ENCODE measurements around the gene PLCD3. TPM values are rescaled to one million over a fixed set of nuclear protein-coding genes. Genes with fewer than 3 reads are reported as not detected.

PLCD3 gene
- total and polyA plus RNA-seq, 11 donors: 92.8 to 207 (median 114) TPM

DNA sequence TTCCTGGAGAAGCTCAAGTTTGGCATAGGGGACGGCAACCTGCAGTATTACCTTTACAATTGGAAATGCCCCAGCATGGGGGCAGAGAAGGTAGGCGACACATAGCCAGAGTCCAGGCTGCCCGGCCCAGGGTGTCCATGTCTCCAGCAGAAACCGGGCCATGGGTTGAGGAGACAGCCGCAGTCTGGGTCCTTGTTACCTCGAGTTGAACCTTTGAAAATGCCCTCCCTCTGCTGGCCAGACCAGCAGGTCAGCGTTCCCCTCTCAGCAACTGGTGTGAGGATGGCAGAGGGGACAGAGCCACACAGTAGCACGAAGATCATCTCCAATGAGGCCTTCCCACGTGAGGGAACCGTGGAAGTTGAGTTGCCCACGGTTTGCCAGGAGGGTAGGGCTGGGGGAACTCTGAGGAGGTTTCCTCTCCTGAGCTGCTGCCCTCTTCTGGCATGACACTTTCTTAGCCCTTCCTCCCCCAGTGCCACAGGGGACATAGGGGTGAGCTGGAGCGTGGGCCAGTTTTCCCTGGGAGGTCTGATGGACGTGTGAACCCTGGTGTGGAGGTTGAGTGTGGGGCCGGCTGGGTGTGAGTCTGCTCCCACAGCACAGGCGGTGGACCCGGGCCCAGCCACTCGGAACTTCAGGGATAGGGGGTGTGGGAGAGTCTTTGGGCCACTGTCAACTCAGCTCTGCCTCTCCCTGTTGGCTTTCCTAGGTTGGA is 27.2 kb downstream of the PLCD3 start:
- no peak for DNase-seq
- Histone ChIP-seq H3K27ac (peak overlapping the region in 10 of 12 donors; percentile 53 to 90 (median 84)), H3K27me3 (no peaks in the 10 kb centered on the region), H3K9me3 (no peaks in the 10 kb centered on the region), H3K36me3 (peaks cover 0 to 92% (median 77%) of the 10 kb centered on the region in 9 donors), H3K4me1 (peaks cover 0 to 85% (median 41%) of the 10 kb centered on the region in 12 donors), H3K4me3 (no peak overlapping the region)
- WGBS, 4 donors: 64 to 84% (median 75%) methylated on average over 9 to 17 of the region's 17 CpGs
- TF ChIP-seq POLR2A (IDR thresholded peaks at IDR 0.05): no peak
- TF ChIP-seq, protein P1, sequence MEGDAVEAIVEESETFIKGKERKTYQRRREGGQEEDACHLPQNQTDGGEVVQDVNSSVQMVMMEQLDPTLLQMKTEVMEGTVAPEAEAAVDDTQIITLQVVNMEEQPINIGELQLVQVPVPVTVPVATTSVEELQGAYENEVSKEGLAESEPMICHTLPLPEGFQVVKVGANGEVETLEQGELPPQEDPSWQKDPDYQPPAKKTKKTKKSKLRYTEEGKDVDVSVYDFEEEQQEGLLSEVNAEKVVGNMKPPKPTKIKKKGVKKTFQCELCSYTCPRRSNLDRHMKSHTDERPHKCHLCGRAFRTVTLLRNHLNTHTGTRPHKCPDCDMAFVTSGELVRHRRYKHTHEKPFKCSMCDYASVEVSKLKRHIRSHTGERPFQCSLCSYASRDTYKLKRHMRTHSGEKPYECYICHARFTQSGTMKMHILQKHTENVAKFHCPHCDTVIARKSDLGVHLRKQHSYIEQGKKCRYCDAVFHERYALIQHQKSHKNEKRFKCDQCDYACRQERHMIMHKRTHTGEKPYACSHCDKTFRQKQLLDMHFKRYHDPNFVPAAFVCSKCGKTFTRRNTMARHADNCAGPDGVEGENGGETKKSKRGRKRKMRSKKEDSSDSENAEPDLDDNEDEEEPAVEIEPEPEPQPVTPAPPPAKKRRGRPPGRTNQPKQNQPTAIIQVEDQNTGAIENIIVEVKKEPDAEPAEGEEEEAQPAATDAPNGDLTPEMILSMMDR (IDR thresholded peaks at IDR 0.05): peak in 1 of 12 donors; percentile 25
- ATAC-seq: peak in 1 of 4 donors; percentile 2
- intact Hi-C loops (cut with DNase I): loop anchor here in 1 of 10 donors (5.0 kb wide), 1 partner anchor 183 kb away; no protein-coding TSS in a partner anchor

DNA sequence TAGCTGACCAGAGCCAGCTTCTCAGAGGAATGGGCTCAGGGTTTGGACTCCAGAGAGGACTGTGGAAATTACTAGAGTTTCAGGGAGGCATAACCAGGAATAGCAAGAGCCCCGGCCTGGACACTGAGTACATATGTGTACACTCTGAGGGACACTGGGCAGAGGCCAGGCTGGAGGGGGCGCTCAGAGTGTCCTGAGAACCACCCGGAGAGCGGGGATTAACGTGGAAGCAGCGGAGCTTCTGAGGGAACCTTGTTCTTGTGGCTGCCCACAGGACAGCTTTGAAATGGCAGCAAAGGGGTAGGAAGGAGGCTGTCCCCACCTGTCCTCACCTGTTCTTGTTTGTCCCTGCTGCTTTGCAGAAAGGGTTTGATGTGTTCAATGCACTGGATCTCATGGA is 27.8 kb downstream of the PLCD3 start:
- ATAC-seq: peak in 1 of 4 donors; percentile 8
- intact Hi-C loops (cut with DNase I): loop anchor here in 1 of 10 donors (5.0 kb wide), 1 partner anchor 182 kb away; no protein-coding TSS in a partner anchor
- peak overlapping the region in 10 of 12 donors; percentile 53 to 90 (median 84) for H3K27ac ChIP-seq
- H3K36me3 ChIP-seq: peaks cover 0 to 98% (median 82%) of the 10 kb centered on the region in 9 donors
- H3K4me3 ChIP-seq: no peak overlapping the region
- H3K4me1 ChIP-seq: peaks cover 0 to 80% (median 36%) of the 10 kb centered on the region in 12 donors
- WGBS, 4 donors: 70 to 87% (median 85%) methylated on average over 4 to 6 of the region's 6 CpGs
- TF ChIP-seq, protein P1 (IDR thresholded peaks at IDR 0.05): no peak
- no peak for TF ChIP-seq POLR2A (IDR thresholded peaks at IDR 0.05)
- H3K9me3 ChIP-seq: no peaks in the 10 kb centered on the region
- no peak for DNase-seq
- H3K27me3 ChIP-seq: no peaks in the 10 kb centered on the region

DNA sequence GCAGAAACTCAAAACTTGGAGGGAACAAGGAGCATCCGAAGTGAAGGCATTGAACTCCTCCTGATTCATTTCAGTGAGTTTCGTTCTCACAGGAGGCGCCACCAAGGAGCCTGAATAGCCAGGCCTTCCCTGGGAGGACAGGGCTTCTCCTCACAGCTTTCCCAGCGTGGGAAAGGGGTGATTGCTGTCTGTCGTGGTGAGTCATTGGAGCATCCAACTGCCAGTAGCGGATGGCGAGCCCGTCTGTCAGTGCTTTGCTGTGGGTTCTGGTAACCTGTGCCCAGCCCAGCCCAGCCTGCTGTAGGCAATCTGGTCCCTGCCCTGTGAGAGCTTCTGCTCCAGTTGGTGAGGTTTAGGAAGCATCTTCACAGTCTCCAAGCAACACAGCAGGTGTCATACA is 28.3 kb downstream of the PLCD3 start:
- TF ChIP-seq POLR2A (IDR thresholded peaks at IDR 0.05): no peak
- TF ChIP-seq, protein P1 (IDR thresholded peaks at IDR 0.05): no peak
- no peaks in the 10 kb centered on the region for H3K9me3 ChIP-seq
- DNase-seq (no peak), ATAC-seq (peak in 1 of 4 donors; percentile 1)
- H3K27ac ChIP-seq: peak overlapping the region; percentile 19 to 90 (median 79)
- no peaks in the 10 kb centered on the region for H3K27me3 ChIP-seq
- peaks cover 0 to 100% (median 85%) of the 10 kb centered on the region in 9 donors for H3K36me3 ChIP-seq
- WGBS, 4 donors: 73 to 82% (median 78%) methylated on average over 6 to 8 of the region's 8 CpGs
- H3K4me3 ChIP-seq: no peak overlapping the region
- peaks cover 0 to 80% (median 36%) of the 10 kb centered on the region in 12 donors for H3K4me1 ChIP-seq
- intact Hi-C loops (cut with DNase I): loop anchor here in 1 of 10 donors (5.0 kb wide), 1 partner anchor 182 kb away; no protein-coding TSS in a partner anchor

DNA sequence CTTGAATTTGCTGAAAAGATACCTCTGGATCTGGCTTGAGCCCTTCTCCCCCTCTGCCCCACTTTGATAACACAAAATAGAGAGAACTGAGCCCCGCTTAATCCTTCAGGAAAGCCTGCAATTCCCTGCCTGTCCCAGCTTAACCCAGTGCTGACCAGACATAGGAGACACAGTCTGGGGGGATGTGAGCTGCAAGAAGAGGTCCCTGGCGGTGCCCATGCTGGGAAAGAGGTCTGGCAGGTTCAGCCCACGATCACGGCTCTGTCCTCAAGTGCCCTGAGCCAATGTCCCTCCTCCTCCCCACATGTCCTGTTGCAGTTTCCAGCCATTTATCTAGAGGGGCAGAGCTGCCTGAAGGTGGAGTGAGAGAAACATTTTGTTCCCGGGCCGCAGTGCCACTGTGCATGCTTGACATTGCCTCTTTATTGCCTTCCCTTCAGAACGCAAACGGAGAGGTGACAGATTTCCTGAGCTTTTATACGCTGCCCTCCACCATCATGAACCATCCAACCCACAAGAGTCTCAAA is 29.0 kb downstream of the PLCD3 start:
- peaks cover 0 to 80% (median 38%) of the 10 kb centered on the region in 12 donors for H3K4me1 ChIP-seq
- DNase-seq: peak in 3 of 5 donors; percentile 46 to 78 (median 70)
- ATAC-seq: peak; percentile 67 to 82 (median 78)
- intact Hi-C loops (cut with DNase I): loop anchor here in 2 of 10 donors (2.0 to 5.0 kb wide), 2 partner anchors 29 to 181 kb away; partner anchors contain the start of gene PLCD3 (in 1 of the 2)
- no peaks in the 10 kb centered on the region for H3K9me3 ChIP-seq
- peaks cover 0 to 100% (median 92%) of the 10 kb centered on the region in 9 donors for H3K36me3 ChIP-seq
- TF ChIP-seq POLR2A (IDR thresholded peaks at IDR 0.05): no peak
- TF ChIP-seq, protein P1 (IDR thresholded peaks at IDR 0.05): peak in 4 of 12 donors; percentile 7 to 32 (median 20)
- WGBS, 4 donors: 48 to 58% (median 52%) methylated on average over 9 of the region's 9 CpGs
- no peaks in the 10 kb centered on the region for H3K27me3 ChIP-seq
- H3K4me3 ChIP-seq: no peak overlapping the region
- H3K27ac ChIP-seq: peak overlapping the region in 11 of 12 donors; percentile 19 to 90 (median 83)
